ENCODE data around the gene ZNF865.

Gene ZNF865

DNA sequence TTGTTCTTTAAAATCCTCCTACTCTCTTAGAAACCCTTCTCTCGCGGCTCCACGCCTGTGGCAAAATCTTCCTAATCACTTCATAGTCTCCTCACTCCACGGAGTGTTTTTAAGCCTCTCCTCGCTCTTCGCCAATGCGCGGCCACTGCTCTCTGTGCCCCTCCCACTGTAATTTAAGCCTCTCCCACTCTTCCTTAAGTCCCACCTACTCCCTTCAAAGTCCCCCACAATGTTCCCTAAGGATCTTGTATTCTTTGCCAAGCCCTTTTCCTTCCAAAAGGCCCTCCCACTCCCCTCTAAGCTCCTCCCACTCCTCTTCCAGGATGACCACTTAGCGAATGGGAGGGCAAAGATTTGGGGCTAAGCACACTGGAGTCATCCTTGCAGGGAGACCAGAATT, 7.4 kb upstream of the ZNF865 start:
- H3K9me3 Mint-ChIP-seq: no peaks in the 10 kb centered on the region
- H3K4me1 Mint-ChIP-seq: peaks cover 20% of the 10 kb centered on the region
- no peak overlapping the region for H3K4me3 Mint-ChIP-seq
- H3K27ac Mint-ChIP-seq: no peak overlapping the region
- H3K27me3 Mint-ChIP-seq: no peaks in the 10 kb centered on the region
- peaks cover 25% of the 10 kb centered on the region for H3K36me3 Mint-ChIP-seq

DNA sequence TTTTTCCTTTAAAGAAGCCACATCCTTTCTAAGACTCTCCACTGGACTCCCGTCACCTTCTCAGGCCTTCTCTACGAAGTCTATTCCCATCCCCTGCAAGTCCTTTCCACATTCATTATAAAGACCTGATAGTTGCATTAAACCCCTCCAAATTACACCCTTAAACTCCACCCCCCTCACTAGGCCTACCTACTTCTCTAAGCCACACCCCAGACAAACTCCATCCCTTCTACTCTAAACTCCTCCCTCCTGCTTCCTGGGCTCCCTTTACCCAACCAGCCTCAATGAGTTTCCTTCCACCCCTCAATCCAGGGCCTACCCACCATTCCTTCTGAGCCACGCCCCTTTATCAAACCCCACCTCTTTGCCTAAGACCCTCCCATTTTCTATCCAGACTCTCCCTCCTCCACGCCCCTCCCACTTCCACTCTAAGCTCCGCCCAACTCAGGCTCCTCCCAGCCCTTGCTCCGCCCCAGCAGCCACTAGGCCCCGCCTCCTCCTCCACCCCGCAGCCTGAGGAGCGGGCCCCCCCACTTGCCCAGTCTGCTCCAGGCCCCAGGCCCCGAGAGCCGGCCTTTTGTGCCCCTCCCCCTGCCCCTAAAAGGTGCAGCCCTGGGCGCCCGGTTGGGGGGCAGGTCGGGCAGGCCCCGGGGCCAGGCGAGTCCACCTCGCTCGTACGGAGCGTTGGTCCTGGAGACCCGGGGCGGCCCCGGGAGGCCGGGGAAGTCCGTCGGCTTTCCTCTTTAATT, 6.6 kb upstream of the ZNF865 start:
- Mint-ChIP-seq H3K27ac (peak overlapping the region; percentile 100), H3K36me3 (peaks cover 23% of the 10 kb centered on the region), H3K4me1 (peaks cover 28% of the 10 kb centered on the region), H3K4me3 (peak overlapping the region; percentile 97), H3K9me3 (no peaks in the 10 kb centered on the region), H3K27me3 (no peaks in the 10 kb centered on the region)

DNA sequence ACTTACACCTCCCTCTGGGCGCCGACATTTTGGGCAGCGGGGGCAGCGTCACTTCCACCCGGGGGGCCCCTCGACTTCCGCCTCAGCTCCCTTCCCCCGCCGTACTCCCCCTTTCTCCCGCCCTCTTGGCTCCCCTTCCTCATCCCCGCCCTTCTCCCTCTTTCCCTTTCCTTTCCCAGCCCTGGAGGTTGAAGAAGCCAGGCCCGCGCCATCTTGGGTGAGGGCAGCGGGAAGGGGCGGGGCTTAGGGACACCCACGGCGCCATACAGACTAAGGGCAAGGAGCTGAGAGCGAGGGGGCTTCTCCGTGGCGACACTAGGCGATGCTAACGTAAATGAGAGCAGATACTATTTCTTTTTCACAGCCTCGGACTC, 6.0 kb upstream of the ZNF865 start, which contains the start of gene FIZ1:
FIZ1 (minus strand) TSS at position 50 of the 374 bp plus-strand sequence. CDS start 1,652 bp downstream, outside the sequence.
- Mint-ChIP-seq H3K4me1 (peaks cover 31% of the 10 kb centered on the region), H3K9me3 (no peaks in the 10 kb centered on the region), H3K36me3 (peaks cover 23% of the 10 kb centered on the region), H3K27me3 (no peaks in the 10 kb centered on the region), H3K4me3 (peak within 1 kb of the TSS; percentile 97), H3K27ac (peak within 1 kb of the TSS; percentile 100)

DNA sequence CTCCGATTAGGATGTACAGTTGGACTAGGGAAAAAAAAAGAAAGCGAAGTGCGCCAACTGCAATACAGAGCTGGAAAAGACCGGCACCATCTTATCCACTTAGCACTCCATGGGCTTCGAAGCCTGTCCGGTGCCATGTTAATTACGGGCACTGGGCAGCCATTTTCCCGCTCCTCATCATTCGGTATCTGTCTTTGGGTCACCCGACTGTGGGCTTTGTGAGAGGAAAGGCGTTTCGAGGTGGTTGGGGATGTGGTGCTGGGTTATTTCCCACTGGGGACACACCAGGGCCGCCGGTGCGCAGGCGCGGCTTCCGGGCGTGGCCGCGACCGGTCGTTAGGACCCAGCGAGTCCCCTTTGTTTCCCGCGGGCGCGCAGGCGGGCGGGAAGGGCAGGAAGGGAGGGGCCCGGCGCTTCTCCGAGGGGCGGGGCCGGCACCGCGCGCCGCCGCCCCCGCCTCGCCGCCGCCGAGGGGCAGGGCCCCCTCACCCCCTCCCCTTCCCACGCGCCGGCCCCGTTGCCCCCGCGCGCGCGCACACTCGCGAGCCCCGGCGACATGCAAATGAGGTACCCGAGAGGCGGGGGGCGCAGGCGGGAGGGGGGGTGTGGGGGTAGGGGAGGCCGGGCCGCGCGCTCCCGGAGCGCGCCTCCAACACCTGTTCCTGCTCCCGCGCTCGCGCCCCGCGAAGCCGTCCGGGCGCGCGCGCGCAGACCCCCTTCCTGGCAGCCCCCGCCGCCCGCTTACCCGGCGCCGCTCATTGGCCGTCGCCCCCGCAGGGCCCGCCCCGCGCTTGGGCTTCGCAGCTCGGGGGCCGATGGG, 5.4 kb upstream of the ZNF865 start, which contains the start of gene ZNF524:
ZNF524 (plus strand) TSS at position 447 of the 820 bp plus-strand sequence. CDS start 1,825 bp downstream, outside the sequence.
- H3K27me3 Mint-ChIP-seq: no peaks in the 10 kb centered on the region
- peak within 1 kb of the TSS; percentile 97 for H3K4me3 Mint-ChIP-seq
- peaks cover 18% of the 10 kb centered on the region for H3K36me3 Mint-ChIP-seq
- H3K9me3 Mint-ChIP-seq: no peaks in the 10 kb centered on the region
- peak within 1 kb of the TSS; percentile 100 for H3K27ac Mint-ChIP-seq
- peaks cover 36% of the 10 kb centered on the region for H3K4me1 Mint-ChIP-seq

DNA sequence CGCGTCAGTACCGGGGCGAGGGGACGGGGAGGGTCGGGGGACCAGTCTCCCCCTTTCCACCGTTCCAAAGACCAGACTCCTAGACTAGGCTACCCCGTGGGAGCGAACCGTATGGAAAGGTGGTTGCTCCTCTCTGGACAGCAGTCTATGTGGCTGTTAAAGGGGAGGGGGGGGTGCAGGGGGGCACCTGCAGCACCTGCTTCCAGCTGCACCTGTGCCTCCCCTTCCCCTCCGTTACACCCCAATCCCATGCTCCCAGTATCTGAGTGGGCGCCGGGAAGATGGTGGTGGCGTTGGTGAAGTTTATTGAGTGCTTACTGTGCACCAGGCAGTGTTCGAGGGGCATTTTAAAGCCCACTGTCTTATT, 4.8 kb upstream of the ZNF865 start:
- Mint-ChIP-seq H3K27me3 (no peaks in the 10 kb centered on the region), H3K4me3 (peak overlapping the region; percentile 86), H3K36me3 (peaks cover 12% of the 10 kb centered on the region), H3K9me3 (no peaks in the 10 kb centered on the region), H3K4me1 (peaks cover 36% of the 10 kb centered on the region), H3K27ac (no peak overlapping the region)

DNA sequence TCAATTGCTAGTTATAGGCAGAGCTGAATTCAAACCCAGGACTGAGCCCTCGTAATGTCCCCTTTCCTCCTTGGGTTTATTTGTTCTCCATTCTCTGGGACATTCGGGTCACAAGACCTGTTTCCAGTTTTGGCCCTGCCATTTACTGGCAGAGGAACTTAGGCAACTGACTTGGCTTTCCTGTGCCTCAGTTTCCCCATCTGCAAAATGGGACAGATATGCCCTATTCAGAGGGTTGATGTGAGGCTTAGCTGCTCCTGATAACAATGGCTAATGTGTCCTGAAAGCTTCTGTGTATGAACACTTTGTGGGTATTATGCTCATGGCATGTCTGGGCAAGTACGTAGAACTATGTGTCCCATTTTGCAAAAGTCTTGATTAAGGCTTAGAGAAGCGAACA, 4.4 kb upstream of the ZNF865 start:
- Mint-ChIP-seq H3K36me3 (peaks cover 10% of the 10 kb centered on the region), H3K9me3 (no peaks in the 10 kb centered on the region), H3K27ac (peak overlapping the region; percentile 87), H3K27me3 (no peaks in the 10 kb centered on the region), H3K4me1 (peaks cover 38% of the 10 kb centered on the region), H3K4me3 (peak overlapping the region; percentile 86)

DNA sequence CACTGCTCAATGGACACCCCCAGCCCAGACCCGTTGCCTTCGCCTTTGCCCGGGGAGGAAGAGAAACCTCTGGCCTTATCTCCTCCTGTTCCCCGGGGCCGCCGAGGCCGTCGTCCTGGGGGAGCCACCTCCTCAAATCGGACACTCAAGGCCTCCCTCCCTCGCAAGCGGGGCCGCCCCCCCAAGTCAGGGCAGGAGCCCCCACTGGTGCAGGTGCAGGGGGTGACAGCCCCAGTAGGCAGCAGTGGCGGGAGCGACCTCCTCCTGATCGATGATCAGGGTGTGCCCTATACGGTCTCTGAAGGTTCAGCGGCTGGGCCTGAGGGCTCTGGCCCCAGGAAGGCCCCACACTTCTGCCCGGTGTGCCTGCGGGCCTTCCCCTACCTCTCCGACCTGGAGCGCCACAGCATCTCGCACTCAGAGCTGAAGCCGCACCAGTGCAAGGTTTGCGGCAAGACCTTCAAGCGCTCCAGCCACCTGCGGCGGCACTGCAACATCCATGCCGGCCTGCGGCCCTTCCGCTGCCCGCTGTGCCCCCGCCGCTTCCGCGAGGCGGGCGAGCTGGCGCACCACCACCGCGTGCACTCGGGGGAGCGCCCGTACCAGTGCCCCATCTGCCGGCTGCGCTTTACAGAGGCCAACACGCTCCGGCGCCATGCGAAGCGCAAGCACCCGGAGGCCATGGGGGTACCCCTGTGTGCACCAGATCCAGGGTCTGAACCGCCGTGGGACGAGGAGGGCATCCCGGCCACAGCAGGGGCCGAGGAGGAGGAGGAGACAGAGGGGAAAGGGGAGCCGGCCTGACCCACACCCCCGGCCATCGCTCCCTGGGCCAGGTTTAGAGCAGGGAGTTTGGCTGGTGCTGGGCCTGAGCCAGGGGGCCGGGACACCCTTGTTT, 3.1 kb upstream of the ZNF865 start:
- Mint-ChIP-seq H3K9me3 (no peaks in the 10 kb centered on the region), H3K4me1 (peaks cover 46% of the 10 kb centered on the region), H3K36me3 (peaks cover 4% of the 10 kb centered on the region), H3K27me3 (no peaks in the 10 kb centered on the region), H3K27ac (no peak overlapping the region), H3K4me3 (no peak overlapping the region)

DNA sequence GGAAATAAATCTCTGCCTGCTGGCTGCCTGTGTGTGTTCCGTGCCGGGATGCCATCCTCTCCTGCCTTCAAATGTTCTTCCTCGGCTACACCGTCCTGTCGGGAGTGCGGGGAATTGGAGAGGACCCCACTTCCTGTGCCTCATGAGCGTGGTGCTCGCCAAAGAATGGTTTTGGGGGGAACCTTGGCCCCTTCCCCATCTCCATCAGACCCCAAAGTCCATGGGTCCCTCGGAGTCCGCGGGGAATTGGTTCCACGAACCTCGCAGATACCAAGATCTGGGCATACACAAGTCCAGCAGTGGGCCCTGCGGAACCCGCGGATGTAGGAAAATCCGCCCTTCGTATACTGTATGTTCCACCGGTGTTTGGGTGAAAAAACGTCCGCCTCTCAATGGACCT, 2.3 kb upstream of the ZNF865 start:
- Mint-ChIP-seq H3K9me3 (no peaks in the 10 kb centered on the region), H3K27me3 (no peaks in the 10 kb centered on the region), H3K27ac (no peak overlapping the region), H3K36me3 (peaks cover 4% of the 10 kb centered on the region), H3K4me3 (peak overlapping the region; percentile 20), H3K4me1 (peaks cover 52% of the 10 kb centered on the region)

DNA sequence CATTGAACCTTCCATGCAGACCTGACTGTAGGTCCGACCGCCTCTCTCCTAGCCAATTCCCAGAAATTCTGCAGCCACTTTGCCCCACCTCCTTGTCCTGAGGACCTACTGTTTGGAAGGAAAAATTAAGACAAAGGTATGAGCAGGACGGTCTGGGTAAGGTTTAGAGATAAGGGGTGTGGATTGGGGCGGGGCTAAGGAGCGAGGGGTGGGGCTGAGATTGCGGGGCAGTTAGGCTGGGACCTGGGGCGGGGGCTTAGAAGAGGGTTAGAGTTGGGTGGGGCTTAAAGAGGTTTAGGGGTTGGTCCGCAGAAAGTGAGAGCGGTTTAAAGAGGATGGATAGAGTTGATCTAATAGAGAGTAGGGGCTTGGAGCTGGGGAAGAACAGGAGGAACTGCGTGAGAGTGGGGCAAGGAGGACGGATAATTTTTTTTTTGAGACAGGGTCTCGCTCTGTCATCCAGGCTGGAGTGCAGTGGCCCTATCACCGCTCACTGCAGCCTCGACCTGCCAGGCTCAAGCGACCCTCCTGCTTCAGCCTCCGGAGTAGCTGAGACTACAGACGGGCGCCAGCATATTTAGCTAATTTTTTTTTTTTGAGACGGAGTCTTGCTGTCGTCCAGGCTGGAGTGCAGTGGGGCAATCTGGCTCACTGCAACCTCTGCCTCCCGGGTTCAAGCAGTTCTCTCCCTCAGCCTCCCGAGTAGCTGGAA, 1.7 kb upstream of the ZNF865 start:
- Mint-ChIP-seq H3K4me1 (peaks cover 53% of the 10 kb centered on the region), H3K27me3 (no peaks in the 10 kb centered on the region), H3K36me3 (peaks cover 3% of the 10 kb centered on the region), H3K4me3 (peak overlapping the region; percentile 73), H3K27ac (no peak overlapping the region), H3K9me3 (no peaks in the 10 kb centered on the region)

DNA sequence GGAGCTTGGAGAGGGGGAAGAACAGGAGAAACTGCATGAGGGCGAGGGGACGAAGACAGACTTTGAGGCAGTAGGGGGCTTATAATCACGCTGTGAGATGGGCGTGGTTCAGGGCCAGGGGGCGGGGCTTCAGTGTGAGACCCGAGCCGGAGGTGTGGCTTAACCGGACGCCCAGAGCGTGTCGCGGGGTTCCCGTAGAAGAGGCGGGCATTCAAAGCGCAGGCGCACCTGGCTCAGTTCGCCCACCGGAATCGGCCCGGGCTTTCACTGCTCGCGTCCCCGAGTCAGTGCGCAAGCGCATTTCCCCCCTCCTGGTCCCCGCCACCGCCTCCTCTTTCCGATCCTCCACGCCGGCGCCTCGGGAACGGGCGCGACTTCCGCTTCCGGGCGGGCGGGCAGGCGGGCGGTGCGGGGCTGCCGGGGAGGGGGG, 225 bp upstream of the ZNF865 start:
- Mint-ChIP-seq H3K27ac (peak overlapping the region; percentile 92), H3K27me3 (no peaks in the 10 kb centered on the region), H3K36me3 (peaks cover 4% of the 10 kb centered on the region), H3K9me3 (no peaks in the 10 kb centered on the region), H3K4me1 (peaks cover 61% of the 10 kb centered on the region), H3K4me3 (peak overlapping the region; percentile 96)

DNA sequence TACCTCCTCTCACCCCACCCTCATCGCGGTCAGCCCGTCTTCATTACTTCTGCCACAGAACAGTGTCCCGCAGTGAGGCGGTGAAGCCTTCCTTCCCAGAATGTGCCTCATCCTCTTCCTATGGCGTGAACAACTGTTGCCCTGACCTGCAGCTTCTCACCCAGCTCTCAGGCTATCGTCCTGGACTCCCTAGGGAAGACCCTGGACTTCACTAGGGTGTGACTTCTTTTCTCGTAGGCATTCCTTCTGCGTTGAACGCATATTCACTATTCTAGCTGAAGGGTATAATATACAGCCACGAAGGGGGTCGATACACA, 982 bp downstream of the ZNF865 start:
- peaks cover 58% of the 10 kb centered on the region for H3K4me1 Mint-ChIP-seq
- no peaks in the 10 kb centered on the region for H3K9me3 Mint-ChIP-seq
- peaks cover 4% of the 10 kb centered on the region for H3K36me3 Mint-ChIP-seq
- H3K4me3 Mint-ChIP-seq: peak overlapping the region; percentile 97
- H3K27ac Mint-ChIP-seq: peak overlapping the region; percentile 93
- H3K27me3 Mint-ChIP-seq: no peaks in the 10 kb centered on the region

DNA sequence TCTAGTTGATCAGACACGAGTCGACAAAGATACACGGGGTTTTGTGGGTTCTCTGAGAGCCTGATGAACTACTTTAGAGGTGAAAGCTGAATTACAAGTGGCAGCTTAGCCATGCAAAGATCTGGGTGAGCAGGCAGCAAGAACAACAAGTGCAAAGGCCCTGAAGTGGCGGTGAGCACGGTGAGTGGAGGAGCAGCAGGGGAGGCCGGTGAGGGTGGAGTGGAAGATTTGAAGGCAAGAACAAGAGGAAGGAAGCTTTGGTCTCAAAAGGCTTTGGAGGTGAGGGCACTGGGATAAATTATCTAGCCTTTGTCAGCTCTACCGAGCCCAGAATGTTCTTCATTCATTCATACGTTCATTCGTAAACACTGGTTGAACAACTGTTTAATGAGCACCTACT, 1.4 kb downstream of the ZNF865 start:
- H3K4me1 Mint-ChIP-seq: peaks cover 58% of the 10 kb centered on the region
- H3K27me3 Mint-ChIP-seq: no peaks in the 10 kb centered on the region
- no peaks in the 10 kb centered on the region for H3K9me3 Mint-ChIP-seq
- peak overlapping the region; percentile 97 for H3K4me3 Mint-ChIP-seq
- H3K27ac Mint-ChIP-seq: peak overlapping the region; percentile 93
- H3K36me3 Mint-ChIP-seq: peaks cover 4% of the 10 kb centered on the region

DNA sequence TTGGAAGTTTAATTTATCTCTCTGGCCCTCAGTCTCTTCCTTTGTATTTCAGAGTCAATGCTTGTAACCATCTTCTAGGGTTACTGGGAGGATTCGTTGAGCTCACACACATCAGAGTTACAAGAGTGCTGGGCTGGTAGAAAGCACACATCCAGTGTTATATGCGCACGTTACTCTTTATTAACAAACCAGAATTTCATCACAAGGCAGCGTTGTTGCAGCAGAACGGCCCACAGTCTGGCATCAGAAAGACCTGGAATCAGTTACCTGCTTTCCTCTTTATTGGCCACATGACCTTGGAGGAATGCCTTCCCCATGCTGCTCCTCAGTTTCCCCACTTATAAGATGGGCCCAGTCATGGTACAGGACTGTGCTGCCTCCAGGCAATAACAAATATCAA, 3.9 kb downstream of the ZNF865 start:
- H3K36me3 Mint-ChIP-seq: peaks cover 8% of the 10 kb centered on the region
- H3K27me3 Mint-ChIP-seq: no peaks in the 10 kb centered on the region
- H3K4me3 Mint-ChIP-seq: no peak overlapping the region
- no peak overlapping the region for H3K27ac Mint-ChIP-seq
- peaks cover 60% of the 10 kb centered on the region for H3K4me1 Mint-ChIP-seq
- no peaks in the 10 kb centered on the region for H3K9me3 Mint-ChIP-seq

DNA sequence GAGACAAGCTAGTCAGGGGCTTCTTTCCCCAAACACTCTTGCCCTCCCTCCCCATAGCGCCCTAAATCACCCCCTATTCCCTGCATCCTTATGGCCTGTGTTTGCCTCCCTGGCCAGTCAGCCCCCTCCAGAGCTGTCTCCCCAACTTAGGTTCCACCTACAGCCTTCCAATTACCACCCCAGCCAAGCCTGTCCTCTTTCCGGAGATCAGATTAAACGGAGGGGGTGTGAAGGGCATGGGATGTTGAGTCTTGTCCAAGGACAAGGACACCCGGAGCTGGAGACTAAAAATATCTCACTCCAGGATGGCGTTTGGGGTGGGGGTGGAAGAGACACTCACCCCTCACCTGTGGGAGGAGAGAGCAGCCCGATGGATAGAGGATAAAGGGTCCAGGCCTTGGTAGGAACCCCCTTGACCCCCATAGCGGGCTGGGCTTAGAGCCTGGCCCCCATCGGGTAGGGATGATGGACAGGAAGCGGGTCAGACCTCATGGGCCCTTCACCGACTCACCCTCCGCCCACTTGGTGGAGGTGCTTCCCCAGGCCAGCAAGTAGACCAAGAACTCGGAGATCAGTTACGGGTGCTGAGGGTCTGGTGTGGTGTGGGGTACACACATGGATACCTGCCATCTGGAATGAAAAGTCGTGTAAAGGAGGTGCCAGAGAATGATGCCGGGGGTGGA, 6.0 kb downstream of the ZNF865 start:
- H3K4me1 Mint-ChIP-seq: peaks cover 48% of the 10 kb centered on the region

More for the DNA sequence above, 6.0 kb downstream of the ZNF865 start:
- Mint-ChIP-seq H3K27ac (peak overlapping the region; percentile 62), H3K4me3 (no peak overlapping the region), H3K27me3 (no peaks in the 10 kb centered on the region), H3K9me3 (no peaks in the 10 kb centered on the region), H3K36me3 (peaks cover 9% of the 10 kb centered on the region)

All from activated naive CD4-positive, alpha-beta T cell treated with anti-CD3 and anti-CD28 coated beads, Interleukin-2, amount 50 U/mL, for 24 hours (primary cell).